OCI-LY1 (cell line): ENCODE measurements around the gene COTL1.

Source experiments
- CTCF ChIP-seq: fragments of 200-600 bp; sonication (generic), shearing (Covaris generic); IDR thresholded peaks from 2 replicates; pipeline ENCODE4 v1.5.1; 2017; ENCODE audit warnings: mild to moderate bottlenecking, antibody characterized with exemption, low read length, moderate library complexity, mixed read lengths
- EZH2 ChIP-seq: fragments of 200-600 bp; sonication (generic), shearing (Covaris generic); IDR thresholded peaks from 2 replicates; pipeline ENCODE4 v1.8.0; 2017; ENCODE audit warnings: borderline replicate concordance, mixed run types, mild to moderate bottlenecking, antibody characterized with exemption, low read length, moderate library complexity, mixed read lengths

- TF ChIP-seq CTCF = no peak
- no peak for TF ChIP-seq EZH2
These were observed 55.6 kb downstream of the COTL1 start for GRCh38 chr16:84562174-84562815.
